HPDE6-E6E7 (cell line): ENCODE results near the gene C10orf120.
A peak's percentile ranks its signal among the peaks of the same experiment; 100 is the strongest.

Experiments
- DNase-seq: peaks from one replicate; pipeline ENCODE4 v3.0.0; 2011; ENCODE audit warnings: missing footprints; ENCODE audit errors: extremely low spot score

Gene C10orf120

GRCh38 chr10:122699796-122700455 lies at the start of gene C10orf120:
Gene C10orf120, minus strand, starts transcription at chr10:122699846. Its CDS starts 56 bp downstream, at chr10:122699790.
- DNase-seq: no peak

- no peak for DNase-seq
Measured at GRCh38 chr10:122748496-122748895, 48.9 kb upstream of the C10orf120 start.

- peak; percentile 78 for DNase-seq
Measured at GRCh38 chr10:122746408-122746807, 46.8 kb upstream of the C10orf120 start.

- no peak for DNase-seq
Measured at GRCh38 chr10:122744257-122744656, 44.6 kb upstream of the C10orf120 start.

GRCh38 chr10:122740640-122741039 lies 41.0 kb upstream of the C10orf120 start:
- no peak for DNase-seq

- DNase-seq: no peak
Measured at GRCh38 chr10:122738031-122738430, 38.4 kb upstream of the C10orf120 start.

- DNase-seq: no peak
Measured at GRCh38 chr10:122733931-122734665, 34.5 kb upstream of the C10orf120 start.

GRCh38 chr10:122733443-122733842 lies 33.8 kb upstream of the C10orf120 start:
- no peak for DNase-seq

GRCh38 chr10:122730238-122730637 lies 30.6 kb upstream of the C10orf120 start:
- no peak for DNase-seq

- no peak for DNase-seq
Measured at GRCh38 chr10:122729126-122729525, 29.5 kb upstream of the C10orf120 start.

GRCh38 chr10:122727426-122727825 lies 27.8 kb upstream of the C10orf120 start:
- DNase-seq: no peak

GRCh38 chr10:122725768-122726167 lies 26.1 kb upstream of the C10orf120 start:
- no peak for DNase-seq

- DNase-seq: no peak
Measured at GRCh38 chr10:122725006-122725405, 25.4 kb upstream of the C10orf120 start.

- no peak for DNase-seq
Measured at GRCh38 chr10:122721111-122721510, 21.5 kb upstream of the C10orf120 start.

GRCh38 chr10:122716025-122716424 lies 16.4 kb upstream of the C10orf120 start:
- no peak for DNase-seq

- no peak for DNase-seq
Measured at GRCh38 chr10:122715576-122715975, 15.9 kb upstream of the C10orf120 start.

- no peak for DNase-seq
Measured at GRCh38 chr10:122713091-122713885, 13.6 kb upstream of the C10orf120 start.

- no peak for DNase-seq
Measured at GRCh38 chr10:122710576-122710975, 10.9 kb upstream of the C10orf120 start.

GRCh38 chr10:122709971-122710370 lies 10.3 kb upstream of the C10orf120 start:
- no peak for DNase-seq

- DNase-seq: no peak
Measured at GRCh38 chr10:122707535-122707934, 7.9 kb upstream of the C10orf120 start.

- no peak for DNase-seq
Measured at GRCh38 chr10:122706947-122707346, 7.3 kb upstream of the C10orf120 start.

GRCh38 chr10:122706467-122706866 lies 6.8 kb upstream of the C10orf120 start:
- no peak for DNase-seq
